NCI-H2107 treated with DMSO at 0.1 percent for 48 hours (cell line): Measurements from ENCODE around the gene PRR23E.

Experiments used
- DNase-seq: peaks from one replicate; lab custom pipeline; 2025; ENCODE audit not compliant: unreplicated experiment; lab: John Stamatoyannopoulos, UW

Gene PRR23E

DNA sequence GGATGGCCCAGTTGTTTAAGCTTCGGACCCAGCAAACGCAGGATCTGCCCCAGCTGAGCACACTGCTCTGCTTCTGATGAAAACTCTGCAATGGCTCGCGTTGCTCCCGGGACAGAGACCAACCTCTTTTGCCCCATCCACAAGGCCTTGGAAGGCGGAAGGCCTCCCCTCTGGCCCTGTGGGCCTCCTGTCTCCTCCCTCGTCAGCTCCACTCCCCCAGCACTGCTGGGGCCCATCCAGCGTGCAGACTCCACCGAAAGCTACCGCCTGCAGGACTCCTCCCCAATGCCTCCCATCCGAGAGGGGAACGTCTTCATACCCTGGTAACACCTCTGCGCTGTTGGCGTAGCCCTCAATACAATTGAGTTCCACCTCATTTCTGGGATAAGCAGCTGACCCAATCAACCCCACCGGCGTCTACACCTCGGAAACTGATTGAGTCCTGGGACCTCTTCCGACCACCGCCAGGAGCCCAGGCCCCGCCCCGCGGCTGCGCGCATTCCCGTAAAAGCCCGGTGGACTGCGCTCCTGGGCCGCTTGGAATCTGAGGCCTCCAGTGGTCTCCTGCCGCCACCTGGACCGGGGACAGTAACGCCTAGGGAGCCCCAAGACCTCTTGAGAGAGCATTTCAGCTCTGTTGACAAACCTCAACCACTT is at the start of gene PRR23E:
Gene PRR23E, plus strand, starts transcription at position 556 of the 657 bp plus-strand sequence. CDS start 3,555 bp downstream, outside the sequence.
- no peak for DNase-seq

DNA sequence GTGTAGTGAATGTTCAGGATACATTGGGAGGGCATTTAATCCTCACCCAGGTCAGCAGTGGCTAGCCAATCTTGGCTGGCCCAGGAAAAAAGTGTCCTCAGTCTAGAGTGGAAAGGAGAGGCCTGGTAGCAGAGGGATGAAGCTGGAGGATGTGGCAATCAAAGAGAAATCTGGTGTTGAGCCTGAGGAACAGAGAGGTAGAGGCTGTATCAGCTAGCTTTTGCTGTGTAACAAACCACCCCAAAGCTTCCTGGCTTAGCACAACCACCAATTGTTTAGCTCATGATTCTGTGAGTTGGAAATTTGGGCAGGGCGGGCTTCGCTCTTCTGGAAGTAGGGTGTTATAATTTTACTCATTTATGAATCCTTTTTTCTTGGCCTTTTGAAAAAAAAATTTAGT is 49.8 kb upstream of the PRR23E start:
- DNase-seq: no peak

DNA sequence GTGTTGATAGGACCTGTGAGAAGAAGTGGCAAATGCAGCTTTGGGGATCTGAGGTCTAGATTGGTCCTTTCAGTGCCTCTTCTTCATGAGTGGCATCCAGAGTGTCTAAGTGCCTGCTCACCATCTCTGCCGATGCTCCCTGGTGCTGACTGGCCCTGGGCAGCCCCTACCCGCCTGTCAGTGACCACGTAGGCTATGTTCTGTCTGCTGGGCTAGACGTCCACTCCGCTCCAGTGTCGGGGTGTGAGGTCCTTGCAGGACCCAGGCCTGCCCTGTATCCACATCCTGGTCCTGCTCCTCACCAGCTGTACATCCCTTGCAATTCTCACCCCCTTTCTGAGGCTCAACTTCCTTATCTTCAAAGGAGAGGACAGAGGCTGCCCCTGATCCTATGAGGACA is 48.3 kb upstream of the PRR23E start:
- DNase-seq: no peak

DNA sequence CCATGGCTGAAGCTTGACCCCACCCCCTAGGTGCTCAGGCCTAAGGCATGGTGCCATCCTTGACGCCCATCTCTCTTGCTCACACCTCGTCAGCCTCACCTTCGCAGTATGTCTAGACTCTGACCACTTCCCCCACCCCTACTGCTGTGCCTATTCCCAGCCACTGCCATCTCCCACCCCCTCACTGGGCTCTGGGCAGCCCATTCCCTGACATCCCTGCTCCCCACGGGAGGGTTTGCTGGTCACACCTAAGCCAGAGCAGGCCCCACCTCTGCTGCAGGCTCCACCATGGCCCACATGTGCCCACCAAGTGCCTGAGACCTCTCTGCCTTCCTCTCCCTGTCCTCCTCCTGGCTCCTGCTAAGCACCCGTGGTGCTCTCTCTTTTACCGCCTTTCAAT is 47.7 kb upstream of the PRR23E start:
- DNase-seq: no peak

DNA sequence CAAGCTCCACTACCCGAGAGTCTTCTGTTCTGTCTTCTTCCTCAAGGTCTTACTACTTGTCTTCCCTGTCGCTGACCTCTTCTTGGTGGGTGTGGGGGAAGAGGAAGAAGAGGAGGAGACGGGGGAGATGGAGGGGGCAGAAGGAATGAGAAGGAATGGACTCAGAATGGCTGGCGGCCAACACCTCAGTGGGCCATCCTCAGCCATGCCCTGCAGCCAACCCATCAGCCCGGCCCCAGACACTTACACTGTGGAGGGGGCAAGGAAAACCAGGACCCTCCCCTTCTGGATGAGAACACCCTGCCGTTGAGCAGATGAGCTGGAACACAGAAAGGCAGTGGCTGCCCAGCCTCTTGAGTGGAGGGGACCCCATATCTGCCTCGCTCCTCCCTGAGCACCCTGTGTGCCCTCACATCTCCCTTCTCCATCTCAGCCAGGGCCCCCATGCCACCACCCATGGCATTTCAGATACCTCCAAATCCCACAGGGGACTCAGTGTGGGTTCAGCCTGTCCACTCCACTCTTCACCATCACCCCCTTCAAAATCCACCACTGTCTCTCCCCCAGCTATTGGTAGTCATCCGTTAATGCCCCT is 45.5 kb upstream of the PRR23E start:
- DNase-seq: no peak

DNA sequence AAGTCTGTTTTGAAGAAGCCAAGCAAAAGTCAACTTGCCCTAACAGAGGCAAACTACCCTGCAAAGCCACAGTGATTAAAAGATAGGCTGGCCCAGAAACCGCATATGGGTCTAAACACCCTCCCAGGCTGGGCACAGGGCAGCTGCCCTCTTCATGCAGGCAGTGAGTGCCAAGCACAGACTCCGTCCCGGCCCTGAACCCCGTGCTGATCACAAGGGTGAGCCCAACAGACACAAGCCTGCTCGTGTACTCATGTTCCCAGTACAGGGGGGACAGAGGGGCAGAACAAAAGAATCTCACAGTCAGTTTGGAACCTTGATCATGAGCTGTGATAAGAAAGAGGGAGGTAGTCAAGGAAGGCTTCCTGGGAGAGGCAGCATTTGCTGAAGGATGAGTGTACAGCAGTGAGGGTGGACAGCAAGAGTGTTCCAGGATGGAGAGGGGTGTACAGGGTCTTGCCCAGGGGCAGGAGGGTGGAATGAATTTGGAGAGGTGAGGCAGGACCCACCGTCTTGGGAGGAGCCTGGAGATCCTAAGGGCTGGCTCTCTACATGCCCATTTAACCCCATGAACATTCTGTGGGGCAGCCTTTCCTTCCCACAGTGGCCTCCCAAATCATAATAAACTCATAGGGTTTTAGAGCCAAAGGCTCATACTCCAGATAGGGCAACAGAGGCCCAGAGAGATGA is 43.2 kb upstream of the PRR23E start:
- no peak for DNase-seq

- DNase-seq: no peak
Measured at GRCh38 chr3:127150513-127151250, 42.2 kb upstream of the PRR23E start.

DNA sequence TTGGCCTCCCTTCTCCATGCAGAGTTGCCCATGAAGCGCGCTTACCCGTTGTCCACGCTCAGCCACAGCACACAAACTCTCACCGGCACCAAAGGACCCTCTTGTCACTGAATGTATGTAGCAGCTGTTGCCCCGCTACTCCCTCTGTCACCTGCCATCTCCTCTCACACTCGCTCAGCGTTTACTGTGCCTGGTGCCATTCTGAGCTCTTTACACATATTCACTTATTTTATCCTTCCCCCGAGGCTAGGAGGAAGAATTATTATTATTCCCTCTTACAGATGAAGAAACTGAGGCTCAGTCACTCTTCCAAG is 41.7 kb upstream of the PRR23E start:
- no peak for DNase-seq

DNA sequence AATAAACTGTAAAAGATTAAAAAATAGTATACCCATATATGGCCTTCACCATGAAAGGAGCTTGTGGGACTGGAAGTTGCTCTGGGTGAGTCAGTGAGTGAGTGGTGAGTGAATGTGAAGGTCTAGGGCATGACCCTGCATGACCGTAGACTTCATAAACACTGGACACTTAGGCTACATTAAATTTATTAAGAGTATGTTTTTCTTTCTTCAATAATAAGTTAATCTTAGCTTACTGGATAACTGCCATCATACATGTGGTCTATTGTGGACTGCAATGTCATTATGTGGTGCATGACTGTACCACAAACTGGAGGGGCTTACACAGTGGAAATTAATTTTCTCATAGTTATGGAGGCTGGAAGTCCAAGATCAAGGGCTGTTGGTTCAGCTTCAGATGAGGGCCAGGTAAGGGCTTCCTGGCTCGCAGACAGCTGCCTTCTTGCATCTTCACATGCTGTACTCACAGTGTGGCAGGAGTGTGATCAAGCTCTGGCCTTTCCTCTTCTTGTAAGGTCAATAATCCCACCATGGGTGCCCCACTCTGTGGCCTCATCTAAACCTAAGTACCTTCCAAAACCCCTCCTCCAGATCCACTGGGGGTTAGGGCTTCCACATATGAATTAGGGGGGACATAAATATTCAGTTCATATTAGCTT is 40.8 kb upstream of the PRR23E start:
- DNase-seq: no peak

DNA sequence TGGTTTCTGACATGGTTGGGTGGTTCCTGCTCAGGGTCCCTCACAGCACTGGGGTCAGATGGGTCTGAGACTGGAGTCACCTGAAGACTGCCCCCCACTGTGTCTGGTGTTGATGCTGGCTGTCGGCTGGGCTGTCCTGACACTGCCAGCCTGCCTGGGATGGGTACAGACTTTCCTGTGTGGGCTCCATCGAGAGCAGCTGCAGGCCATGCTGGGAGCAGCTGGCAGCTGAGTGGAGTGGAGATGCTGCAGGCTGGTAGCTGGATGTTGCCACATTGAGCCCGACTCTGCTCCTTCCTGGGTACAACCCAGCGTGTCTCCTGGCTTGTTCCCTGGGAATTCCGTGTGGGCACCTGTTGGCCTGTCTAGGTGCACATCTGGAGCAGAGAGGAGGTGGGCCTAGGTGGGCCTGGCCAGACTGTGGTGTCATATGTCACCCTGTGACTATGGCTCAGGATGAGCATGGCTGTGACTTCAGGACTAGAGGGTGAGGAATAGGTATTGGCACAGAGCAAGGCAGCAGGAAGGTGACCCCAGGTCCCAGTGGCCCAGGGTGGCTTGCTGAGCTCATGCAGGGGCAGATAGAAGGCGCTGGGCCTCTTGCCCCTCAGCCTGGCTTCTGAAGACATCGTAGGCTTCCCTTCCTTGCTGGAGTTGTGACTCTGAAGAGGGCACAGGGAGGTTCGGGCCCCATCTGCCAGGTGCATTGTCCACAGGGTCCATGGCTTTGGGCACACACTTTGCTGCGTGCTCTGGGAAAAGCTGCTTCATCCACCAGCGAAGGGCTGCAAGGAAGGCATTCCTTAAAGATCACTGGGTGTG is 40.0 kb upstream of the PRR23E start:
- peak; percentile 51 for DNase-seq

GRCh38 chr3:127153506-127153815 is 39.5 kb upstream of the PRR23E start:
- DNase-seq: no peak

DNA sequence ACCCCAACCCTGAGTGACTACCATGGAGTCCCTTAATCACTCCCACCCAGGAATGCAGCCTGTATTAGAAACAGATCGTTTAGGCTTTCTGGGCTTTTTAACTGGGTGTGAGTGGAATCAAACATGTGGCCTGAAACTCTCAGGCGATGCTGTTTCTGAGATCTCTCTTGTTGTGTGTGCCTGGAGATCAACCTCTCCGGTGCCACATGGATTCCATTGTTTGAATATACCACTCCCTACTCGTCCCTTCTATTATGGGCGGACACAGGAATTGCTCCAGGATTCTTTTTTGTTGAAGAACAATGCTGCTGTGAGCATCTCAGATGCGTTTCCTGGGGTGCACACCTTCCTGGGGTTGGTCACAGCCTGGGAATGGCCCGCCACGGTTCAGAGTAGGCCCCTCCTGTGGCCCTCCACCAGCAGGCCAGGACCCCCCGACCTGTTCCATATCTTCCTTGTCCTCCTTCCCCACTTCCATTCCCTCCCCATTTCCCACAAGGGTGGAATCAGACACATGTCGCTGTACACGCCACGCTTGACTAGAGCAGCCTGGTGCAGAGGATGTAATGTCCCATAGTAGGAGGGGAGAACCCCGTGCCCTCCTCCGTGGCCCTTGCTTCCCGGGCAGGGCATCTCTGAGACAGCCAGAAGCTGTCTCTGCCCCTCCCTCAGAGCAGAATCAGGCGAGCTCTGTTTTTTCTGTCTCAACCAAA is 36.4 kb upstream of the PRR23E start:
- peak; percentile 76 for DNase-seq

DNA sequence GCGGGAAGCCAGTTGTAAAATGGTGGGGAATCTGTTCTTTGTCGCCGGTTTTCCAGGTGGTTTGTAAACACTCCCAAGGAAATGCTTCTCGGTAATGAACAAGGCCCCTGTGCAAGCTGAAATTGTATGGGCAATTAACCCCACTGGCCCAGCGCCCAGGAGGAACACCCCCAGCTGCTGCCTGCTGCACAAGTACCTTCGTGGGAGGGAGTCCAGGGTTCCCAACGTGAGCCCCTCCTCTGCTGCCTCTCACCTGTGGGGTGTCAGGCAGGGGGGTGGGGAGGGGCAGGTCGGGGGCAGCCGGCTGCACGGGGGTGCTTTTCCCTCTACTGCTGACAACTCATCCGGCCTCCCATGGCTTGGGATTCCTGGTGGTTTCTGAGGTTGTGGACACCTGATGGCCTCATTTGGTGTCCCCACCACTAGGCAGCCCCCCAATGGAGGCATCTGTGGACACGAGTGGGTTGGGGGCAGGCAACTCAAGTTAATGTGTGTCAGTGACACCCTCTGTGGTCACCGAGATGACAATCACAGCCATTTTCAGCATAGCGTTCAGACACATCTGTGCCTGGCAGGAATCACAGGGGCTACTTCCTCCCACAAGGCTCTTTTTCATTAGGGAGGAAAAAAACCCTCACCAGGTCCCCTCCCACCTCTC is 35.6 kb upstream of the PRR23E start:
- DNase-seq: peak; percentile 96

- DNase-seq: peak; percentile 67
Measured at GRCh38 chr3:127158614-127159229, 34.2 kb upstream of the PRR23E start.

DNA sequence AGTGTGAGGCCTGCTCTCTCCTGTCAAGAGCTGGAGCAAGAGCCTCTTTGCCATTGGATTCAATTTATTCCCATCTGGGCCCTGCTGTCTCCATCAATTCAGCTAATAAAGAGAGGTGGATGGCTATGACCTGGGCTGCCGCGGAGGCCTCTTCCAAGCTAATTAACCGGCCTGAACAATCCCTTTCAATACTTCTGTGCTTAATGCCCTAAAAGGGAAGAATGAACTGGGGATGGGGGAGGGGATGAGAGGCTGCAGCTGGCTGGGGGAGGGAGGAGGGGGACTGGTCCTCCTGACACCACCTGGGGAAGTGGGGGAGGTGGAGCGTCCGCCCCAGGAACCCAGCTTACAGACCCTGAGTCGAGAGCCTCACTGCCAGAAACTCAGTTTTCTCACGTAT is 33.4 kb upstream of the PRR23E start:
- DNase-seq: peak; percentile 96

DNA sequence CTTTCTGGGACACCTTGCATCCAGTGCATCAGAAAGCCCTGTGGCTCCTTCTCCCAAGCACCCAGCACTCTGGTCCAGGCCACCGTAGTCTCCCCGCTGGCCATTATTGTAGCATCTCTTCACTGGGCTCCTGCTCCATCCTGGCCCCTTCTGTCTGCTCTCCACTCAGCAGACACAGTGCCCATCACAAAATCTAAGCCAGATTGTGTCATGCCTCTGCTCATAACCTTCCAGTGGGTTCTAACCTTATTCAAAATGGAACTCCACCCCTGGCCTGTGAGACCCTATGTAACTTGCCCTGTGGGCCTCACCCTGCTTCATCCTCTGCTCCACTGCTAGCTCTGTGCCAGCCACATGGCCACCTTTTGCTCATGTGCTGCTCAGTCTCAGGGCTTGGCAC is 31.7 kb upstream of the PRR23E start:
- DNase-seq: no peak

- DNase-seq: no peak
Measured at GRCh38 chr3:127161973-127162579, 30.9 kb upstream of the PRR23E start.

DNA sequence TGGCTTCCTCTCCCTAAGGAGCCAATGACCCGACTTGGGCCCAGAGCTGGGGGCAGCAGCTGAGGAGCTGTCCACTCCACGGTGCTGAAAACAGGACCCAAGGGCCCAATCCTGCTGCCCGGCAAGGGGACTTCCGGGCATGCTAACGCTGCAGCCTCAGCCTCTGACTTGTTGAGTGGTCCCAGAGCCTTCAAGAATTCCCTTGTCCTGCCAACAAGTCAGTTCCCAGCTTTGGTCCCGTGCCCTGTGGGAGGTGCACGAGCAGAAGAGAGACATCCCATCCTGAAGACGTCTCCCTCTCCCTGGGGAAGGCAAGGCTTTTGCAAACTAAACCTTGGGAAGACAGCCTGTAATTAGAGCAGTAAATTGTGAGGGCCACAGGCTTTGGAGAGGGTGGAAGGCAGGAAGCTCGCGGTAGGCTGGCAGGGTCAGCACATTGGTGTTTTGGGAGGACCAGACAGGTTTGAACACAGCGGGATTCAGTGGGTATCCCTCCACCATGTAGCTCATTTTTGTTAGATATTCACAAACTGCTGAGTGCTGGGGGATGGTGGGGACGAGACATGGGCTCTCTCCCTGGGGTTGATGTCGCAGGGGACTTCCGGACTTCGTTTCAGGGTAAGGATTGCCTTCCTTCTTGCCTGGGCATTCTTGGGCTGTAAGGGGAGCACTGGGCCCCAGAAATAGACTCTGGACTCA is 29.8 kb upstream of the PRR23E start:
- DNase-seq: no peak
